ENCODE results near the gene RARS1. TPM values are rescaled to one million over a fixed set of nuclear protein-coding genes. Genes with fewer than 3 reads are reported as not detected.

The RARS1 gene
- total RNA-seq, 1 experiment from 2014 or later = 128 TPM

GRCh38 chr5:168443533-168443932, 42.7 kb upstream of the RARS1 start:
- DNase-seq (ENCODE audit: low read depth, low spot score) (no peak), ATAC-seq (no peak)
- Histone ChIP-seq H3K36me3 (ENCODE audit: control insufficient read depth, insufficient read depth, low read length) (no peaks in the 10 kb centered on the region), H3K27me3 (ENCODE audit: control insufficient read depth, insufficient read depth, low read length) (no peaks in the 10 kb centered on the region), H3K27ac (ENCODE audit: low read length) (no peak overlapping the region), H3K9me3 (ENCODE audit: control insufficient read depth, insufficient read depth, low read depth, low read length) (no peaks in the 10 kb centered on the region), H3K4me3 (ENCODE audit: low read depth in 2 of 2, low read length in 2 of 2) (no peak overlapping the region), H3K4me1 (ENCODE audit: control insufficient read depth, insufficient read depth, low read length) (no peaks in the 10 kb centered on the region)
- intact Hi-C loops (cut with micrococcal nuclease; ENCODE audit: unreplicated experiment) = no loop called here
- POLR2A ChIA-PET = interaction anchor here (0.6 kb wide), 1 partner anchor 117 kb away, joined by 3 read pairs; no protein-coding TSS in a partner anchor
- CTCF ChIA-PET = no interaction called here
- in situ Hi-C loops (cut with HindIII; ENCODE audit: low pct_unique_long_range_greater_than_20kb, low sequenced_read_pairs) = no loop called here
- BruUV-seq (replicated peaks) = no TSS peak
- no peak for TF ChIP-seq POLR2AphosphoS5 (IDR thresholded peaks at IDR 0.05; ENCODE audit: low read depth, low read length)
- TF ChIP-seq SIN3A (IDR thresholded peaks at IDR 0.05; ENCODE audit: borderline replicate concordance, insufficient read depth, low read depth, low read length) = no peak
- TF ChIP-seq TCF7L2 (IDR thresholded peaks at IDR 0.05; ENCODE audit: low read depth, low read length) = no peak
- TF ChIP-seq REST (IDR thresholded peaks at IDR 0.05; ENCODE audit: insufficient read depth in 1 of 2, low read depth in 2 of 2, low read length in 1 of 2) = no peak
- TF ChIP-seq CTCF (IDR thresholded peaks at IDR 0.05) = no peak

- in situ Hi-C loops (cut with HindIII; ENCODE audit: low pct_unique_long_range_greater_than_20kb, low sequenced_read_pairs) (no loop called here), intact Hi-C loops (cut with micrococcal nuclease; ENCODE audit: unreplicated experiment) (no loop called here)
- H3K27ac ChIP-seq (ENCODE audit: low read length) = no peak overlapping the region
- no peaks in the 10 kb centered on the region for H3K9me3 ChIP-seq (ENCODE audit: control insufficient read depth, insufficient read depth, low read depth, low read length)
- ChIA-PET CTCF (no interaction called here), POLR2A (interaction anchor here (0.6 kb wide), 1 partner anchor 116 kb away, joined by 3 read pairs; no protein-coding TSS in a partner anchor)
- no peaks in the 10 kb centered on the region for H3K27me3 ChIP-seq (ENCODE audit: control insufficient read depth, insufficient read depth, low read length)
- TF ChIP-seq POLR2AphosphoS5 (IDR thresholded peaks at IDR 0.05; ENCODE audit: low read depth, low read length) (no peak), TCF7L2 (IDR thresholded peaks at IDR 0.05; ENCODE audit: low read depth, low read length) (no peak), CTCF (IDR thresholded peaks at IDR 0.05) (no peak), SIN3A (IDR thresholded peaks at IDR 0.05; ENCODE audit: borderline replicate concordance, insufficient read depth, low read depth, low read length) (no peak), REST (IDR thresholded peaks at IDR 0.05; ENCODE audit: insufficient read depth in 1 of 2, low read depth in 2 of 2, low read length in 1 of 2) (no peak)
- H3K4me3 ChIP-seq (ENCODE audit: low read depth in 2 of 2, low read length in 2 of 2) = no peak overlapping the region
- no TSS peak for BruUV-seq (replicated peaks)
- no peak for ATAC-seq
- H3K4me1 ChIP-seq (ENCODE audit: control insufficient read depth, insufficient read depth, low read length) = no peaks in the 10 kb centered on the region
- no peaks in the 10 kb centered on the region for H3K36me3 ChIP-seq (ENCODE audit: control insufficient read depth, insufficient read depth, low read length)
- DNase-seq (ENCODE audit: low read depth, low spot score) = no peak
Observed at GRCh38 chr5:168443950-168444700, 42.1 kb upstream of the RARS1 start.

Measured in Panc1 (cell line).